Mucosa of rectum (tissue), 2 donors: ENCODE measurements around the gene CCL27.

Experiments
- H3K27ac ChIP-seq, 2 donors: one replicate each; pipeline ENCODE4 v1.7.0; 2013; ENCODE audit warnings: inconsistent platforms in 2 of 2, low read depth in 2 of 2, low read length in 2 of 2
- H3K27me3 ChIP-seq, 2 donors: one replicate each; pipeline ENCODE4 v1.7.0; 2013; ENCODE audit warnings: low read length in 2 of 2; ENCODE audit not compliant: control insufficient read depth in 2 of 2, insufficient read depth in 2 of 2
- H3K36me3 ChIP-seq, 2 donors: one replicate each; pipeline ENCODE4 v1.7.0; 2013; ENCODE audit warnings: low read length in 2 of 2; ENCODE audit not compliant: control insufficient read depth in 2 of 2, insufficient read depth in 2 of 2
- H3K4me1 ChIP-seq, 2 donors: one replicate each; pipeline ENCODE4 v1.7.0; 2013; ENCODE audit warnings: low read length in 2 of 2, mild to moderate bottlenecking in 1 of 2; ENCODE audit not compliant: control insufficient read depth in 2 of 2, insufficient read depth in 2 of 2
- H3K4me3 ChIP-seq, 2 donors: one replicate each; pipeline ENCODE4 v1.7.0; 2013; ENCODE audit warnings: low read length in 2 of 2
- H3K9ac ChIP-seq, 2 donors: one replicate each; pipeline ENCODE4 v1.7.0; 2013; ENCODE audit warnings: low read length in 2 of 2, low read depth in 1 of 2, mild to moderate bottlenecking in 1 of 2
- H3K9me3 ChIP-seq, 2 donors: one replicate each; pipeline ENCODE4 v1.7.0; 2013; ENCODE audit warnings: low read length in 2 of 2; ENCODE audit not compliant: control insufficient read depth in 2 of 2
- donor health status: healthy.
- donor health status: Normal muscosa, but diverticular disease.

CCL27 gene

GRCh38 chr9:34691936-34692315 is 29.5 kb upstream of the CCL27 start:
- peaks cover 4 to 7% of the 10 kb centered on the region in 2 donors for H3K4me1 ChIP-seq
- H3K27me3 ChIP-seq, result no peaks in the 10 kb centered on the region
- no peak overlapping the region for H3K9ac ChIP-seq
- H3K27ac ChIP-seq, result no peak overlapping the region
- H3K9me3 ChIP-seq, result no peaks in the 10 kb centered on the region
- H3K4me3 ChIP-seq, result no peak overlapping the region
- no peaks in the 10 kb centered on the region for H3K36me3 ChIP-seq

GRCh38 chr9:34690983-34691935 is 28.8 kb upstream of the CCL27 start, which contains the start of gene CCL19:
Gene CCL19 (minus strand): TSS chr9:34691276. CDS start chr9:34691139, 137 bp downstream.
- Histone ChIP-seq H3K4me3 (no peak within 1 kb of the TSS), H3K27ac (no peak within 1 kb of the TSS), H3K9ac (no peak within 1 kb of the TSS), H3K4me1 (peaks cover 4 to 7% of the 10 kb centered on the region in 2 donors), H3K36me3 (no peaks in the 10 kb centered on the region), H3K27me3 (no peaks in the 10 kb centered on the region), H3K9me3 (no peaks in the 10 kb centered on the region)

GRCh38 chr9:34689512-34689911 is 27.1 kb upstream of the CCL27 start:
- Histone ChIP-seq H3K36me3 (no peaks in the 10 kb centered on the region), H3K9ac (no peak overlapping the region), H3K27me3 (no peaks in the 10 kb centered on the region), H3K4me3 (no peak overlapping the region), H3K27ac (no peak overlapping the region), H3K4me1 (peaks cover 4 to 7% of the 10 kb centered on the region in 2 donors), H3K9me3 (no peaks in the 10 kb centered on the region)

- H3K36me3 ChIP-seq, result no peaks in the 10 kb centered on the region
- no peak overlapping the region for H3K27ac ChIP-seq
- no peak overlapping the region for H3K4me3 ChIP-seq
- H3K27me3 ChIP-seq, result no peaks in the 10 kb centered on the region
- H3K9me3 ChIP-seq, result no peaks in the 10 kb centered on the region
- H3K9ac ChIP-seq, result no peak overlapping the region
- peaks cover 4 to 7% of the 10 kb centered on the region in 2 donors for H3K4me1 ChIP-seq
Measured at GRCh38 chr9:34689116-34689470, 26.6 kb upstream of the CCL27 start.

GRCh38 chr9:34688329-34689115 is 26.1 kb upstream of the CCL27 start:
- no peaks in the 10 kb centered on the region for H3K27me3 ChIP-seq
- H3K27ac ChIP-seq, result no peak overlapping the region
- H3K9me3 ChIP-seq, result no peaks in the 10 kb centered on the region
- no peaks in the 10 kb centered on the region for H3K36me3 ChIP-seq
- H3K4me1 ChIP-seq, result peaks cover 4 to 7% of the 10 kb centered on the region in 2 donors
- no peak overlapping the region for H3K9ac ChIP-seq
- H3K4me3 ChIP-seq, result no peak overlapping the region

- Histone ChIP-seq H3K4me3 (no peak overlapping the region), H3K9ac (no peak overlapping the region), H3K36me3 (no peaks in the 10 kb centered on the region), H3K4me1 (peaks cover 4 to 7% of the 10 kb centered on the region in 2 donors), H3K9me3 (no peaks in the 10 kb centered on the region), H3K27me3 (no peaks in the 10 kb centered on the region), H3K27ac (no peak overlapping the region)
Measured at GRCh38 chr9:34687276-34688030, 25.0 kb upstream of the CCL27 start.

- H3K27ac ChIP-seq, result no peak overlapping the region
- H3K36me3 ChIP-seq, result no peaks in the 10 kb centered on the region
- no peaks in the 10 kb centered on the region for H3K9me3 ChIP-seq
- no peak overlapping the region for H3K4me3 ChIP-seq
- H3K27me3 ChIP-seq, result no peaks in the 10 kb centered on the region
- peaks cover 4 to 7% of the 10 kb centered on the region in 2 donors for H3K4me1 ChIP-seq
- H3K9ac ChIP-seq, result no peak overlapping the region
Measured at GRCh38 chr9:34686732-34687131, 24.3 kb upstream of the CCL27 start.

- Histone ChIP-seq H3K4me1 (peaks cover 4 to 7% of the 10 kb centered on the region in 2 donors), H3K9ac (no peak overlapping the region), H3K36me3 (no peaks in the 10 kb centered on the region), H3K9me3 (no peaks in the 10 kb centered on the region), H3K4me3 (no peak overlapping the region), H3K27ac (no peak overlapping the region), H3K27me3 (no peaks in the 10 kb centered on the region)
Measured at GRCh38 chr9:34686231-34686630, 23.8 kb upstream of the CCL27 start.

- Histone ChIP-seq H3K9me3 (no peaks in the 10 kb centered on the region), H3K36me3 (no peaks in the 10 kb centered on the region), H3K27me3 (no peaks in the 10 kb centered on the region), H3K4me3 (no peak overlapping the region), H3K9ac (no peak overlapping the region), H3K27ac (no peak overlapping the region), H3K4me1 (peaks cover 4 to 7% of the 10 kb centered on the region in 2 donors)
Measured at GRCh38 chr9:34685591-34685990, 23.1 kb upstream of the CCL27 start.
